ENCODE data around the gene PRDM11. TPM values are rescaled to one million over a fixed set of nuclear protein-coding genes. Genes with fewer than 3 reads are reported as not detected.

Gene PRDM11
- total RNA-seq, 4 donors from 2014 or later: 4.4 to 10.7 (median 7.0) TPM

GRCh38 chr11:45224766-45225165 is 78.3 kb downstream of the PRDM11 start:
- Histone ChIP-seq H3K9me3 (no peaks in the 10 kb centered on the region), H3K4me3 (no peak overlapping the region), H3K4me1 (no peaks in the 10 kb centered on the region), H3K36me3 (peaks cover 0 to 19% (median 0%) of the 10 kb centered on the region in 3 donors), H3K27ac (no peak overlapping the region), H3K27me3 (no peaks in the 10 kb centered on the region)
- TF ChIP-seq CTCF (IDR thresholded peaks at IDR 0.05) (no peak), POLR2A (IDR thresholded peaks at IDR 0.05) (no peak)
- DNase-seq: no peak

DNA sequence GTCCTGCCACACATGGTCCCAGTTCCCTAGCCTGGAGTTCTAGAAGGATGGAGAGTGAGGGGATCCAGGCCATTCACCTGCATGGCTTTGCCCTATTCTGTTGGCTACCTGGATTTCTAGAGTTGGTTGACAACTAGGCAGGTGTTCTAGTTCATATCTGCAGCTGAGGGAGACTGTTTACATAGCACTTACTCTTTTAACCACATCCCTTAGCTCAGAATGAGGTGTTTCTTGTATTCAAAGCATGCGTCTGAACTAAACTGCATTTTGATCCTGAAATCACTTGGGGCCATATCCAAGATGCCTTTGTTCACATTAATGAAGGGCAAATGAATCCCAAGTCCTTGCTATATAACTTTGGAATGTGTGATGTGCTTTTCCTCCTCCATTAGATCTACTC is 78.8 kb downstream of the PRDM11 start:
- no peak overlapping the region for H3K27ac ChIP-seq
- peaks cover 0 to 19% (median 0%) of the 10 kb centered on the region in 3 donors for H3K36me3 ChIP-seq
- DNase-seq: no peak
- TF ChIP-seq POLR2A (IDR thresholded peaks at IDR 0.05) (no peak), CTCF (IDR thresholded peaks at IDR 0.05) (no peak)
- H3K4me1 ChIP-seq: no peaks in the 10 kb centered on the region
- H3K9me3 ChIP-seq: no peaks in the 10 kb centered on the region
- no peak overlapping the region for H3K4me3 ChIP-seq
- no peaks in the 10 kb centered on the region for H3K27me3 ChIP-seq

DNA sequence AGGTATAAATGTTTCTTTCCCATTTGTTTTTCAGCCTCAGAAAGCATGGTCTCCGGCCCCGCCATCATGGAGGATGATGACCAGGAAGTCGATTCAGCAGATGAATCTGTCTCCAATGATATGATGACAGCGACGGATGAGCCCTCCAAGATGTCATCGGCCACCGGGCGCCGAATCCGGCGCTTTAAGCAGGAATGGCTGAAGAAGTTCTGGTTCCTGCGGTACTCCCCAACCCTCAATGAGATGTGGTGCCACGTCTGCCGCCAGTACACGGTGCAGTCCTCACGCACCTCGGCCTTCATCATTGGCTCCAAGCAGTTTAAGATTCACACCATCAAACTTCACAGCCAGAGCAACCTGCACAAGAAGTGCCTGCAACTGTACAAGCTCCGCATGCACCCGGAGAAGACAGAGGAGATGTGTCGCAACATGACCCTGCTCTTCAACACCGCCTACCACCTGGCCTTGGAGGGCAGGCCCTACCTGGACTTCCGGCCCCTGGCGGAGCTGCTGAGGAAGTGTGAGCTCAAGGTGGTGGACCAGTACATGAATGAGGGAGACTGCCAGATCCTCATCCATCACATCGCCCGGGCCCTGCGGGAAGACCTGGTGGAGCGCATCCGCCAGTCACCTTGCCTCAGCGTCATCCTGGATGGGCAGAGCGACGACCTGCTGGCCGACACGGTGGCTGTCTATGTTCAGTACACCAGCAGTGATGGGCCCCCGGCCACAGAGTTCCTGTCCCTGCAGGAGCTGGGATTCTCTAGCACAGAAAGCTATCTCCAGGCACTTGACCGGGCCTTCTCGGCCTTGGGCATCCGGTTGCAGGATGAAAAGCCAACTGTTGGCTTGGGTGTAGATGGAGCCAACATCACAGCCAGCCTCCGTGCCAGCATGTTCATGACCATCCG is 79.8 kb downstream of the PRDM11 start:
- Histone ChIP-seq H3K27me3 (no peaks in the 10 kb centered on the region), H3K4me3 (no peak overlapping the region), H3K36me3 (peaks cover 0 to 19% (median 0%) of the 10 kb centered on the region in 3 donors)

DNA sequence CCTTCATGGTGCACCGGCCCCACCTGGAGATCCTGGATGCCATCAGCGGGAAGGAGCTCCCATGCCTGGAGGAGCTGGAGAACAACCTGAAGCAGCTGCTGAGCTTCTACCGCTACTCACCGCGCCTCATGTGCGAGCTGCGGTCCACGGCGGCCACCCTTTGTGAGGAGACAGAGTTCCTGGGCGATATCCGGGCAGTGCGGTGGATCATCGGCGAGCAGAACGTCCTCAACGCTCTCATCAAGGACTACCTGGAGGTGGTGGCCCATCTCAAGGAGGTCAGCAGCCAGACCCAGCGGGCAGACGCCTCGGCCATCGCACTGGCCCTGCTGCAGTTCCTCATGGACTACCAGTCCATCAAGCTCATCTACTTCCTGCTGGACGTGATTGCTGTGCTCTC is 80.5 kb downstream of the PRDM11 start:
- TF ChIP-seq CTCF (IDR thresholded peaks at IDR 0.05) (no peak), POLR2A (IDR thresholded peaks at IDR 0.05) (no peak)
- Histone ChIP-seq H3K27me3 (no peaks in the 10 kb centered on the region), H3K36me3 (peaks cover 0 to 19% (median 0%) of the 10 kb centered on the region in 3 donors), H3K9me3 (no peaks in the 10 kb centered on the region), H3K4me3 (no peak overlapping the region), H3K4me1 (no peaks in the 10 kb centered on the region), H3K27ac (no peak overlapping the region)
- DNase-seq: no peak

More for the DNA sequence above, 79.8 kb downstream of the PRDM11 start:
- Histone ChIP-seq H3K27ac (no peak overlapping the region), H3K4me1 (no peaks in the 10 kb centered on the region), H3K9me3 (no peaks in the 10 kb centered on the region)
- no peak for DNase-seq
- no peak for TF ChIP-seq CTCF (IDR thresholded peaks at IDR 0.05)
- no peak for TF ChIP-seq POLR2A (IDR thresholded peaks at IDR 0.05)

DNA sequence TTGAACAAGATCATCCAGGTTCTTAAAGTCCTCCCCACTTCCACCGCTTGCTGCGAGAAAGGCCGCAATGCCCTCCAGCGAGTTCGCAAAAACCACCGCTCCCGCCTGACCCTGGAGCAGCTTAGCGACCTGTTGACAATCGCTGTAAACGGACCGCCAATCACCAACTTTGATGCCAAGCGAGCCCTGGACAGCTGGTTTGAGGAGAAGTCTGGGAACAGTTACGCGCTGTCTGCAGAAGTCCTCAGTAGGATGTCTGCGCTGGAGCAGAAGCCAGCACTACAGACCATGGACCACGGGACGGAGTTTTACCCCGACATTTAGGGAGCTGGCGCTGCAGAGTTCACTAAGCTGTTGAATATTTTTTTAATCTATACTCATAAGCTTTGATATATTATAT is 81.4 kb downstream of the PRDM11 start:
- Histone ChIP-seq H3K27me3 (no peaks in the 10 kb centered on the region), H3K27ac (no peak overlapping the region), H3K36me3 (peaks cover 0 to 19% (median 0%) of the 10 kb centered on the region in 3 donors), H3K4me3 (no peak overlapping the region), H3K4me1 (no peaks in the 10 kb centered on the region), H3K9me3 (no peaks in the 10 kb centered on the region)
- DNase-seq: no peak
- TF ChIP-seq POLR2A (IDR thresholded peaks at IDR 0.05): no peak
- no peak for TF ChIP-seq CTCF (IDR thresholded peaks at IDR 0.05)
